Stimulated activated CD4-positive, alpha-beta T cell treated with anti-CD3 and anti-CD28 coated beads, Interleukin-1b, Interleukin-23, amount 100 ng/mL, for 1 hour (primary cell): ENCODE results near the gene TRAM2.

Experiments
- DNase-seq, 2 donors: peaks; one replicate each; pipeline ENCODE4 v3.0.0-alpha.2; 2020; ENCODE audit warnings: low read depth in 2 of 2

TRAM2 gene

DNA sequence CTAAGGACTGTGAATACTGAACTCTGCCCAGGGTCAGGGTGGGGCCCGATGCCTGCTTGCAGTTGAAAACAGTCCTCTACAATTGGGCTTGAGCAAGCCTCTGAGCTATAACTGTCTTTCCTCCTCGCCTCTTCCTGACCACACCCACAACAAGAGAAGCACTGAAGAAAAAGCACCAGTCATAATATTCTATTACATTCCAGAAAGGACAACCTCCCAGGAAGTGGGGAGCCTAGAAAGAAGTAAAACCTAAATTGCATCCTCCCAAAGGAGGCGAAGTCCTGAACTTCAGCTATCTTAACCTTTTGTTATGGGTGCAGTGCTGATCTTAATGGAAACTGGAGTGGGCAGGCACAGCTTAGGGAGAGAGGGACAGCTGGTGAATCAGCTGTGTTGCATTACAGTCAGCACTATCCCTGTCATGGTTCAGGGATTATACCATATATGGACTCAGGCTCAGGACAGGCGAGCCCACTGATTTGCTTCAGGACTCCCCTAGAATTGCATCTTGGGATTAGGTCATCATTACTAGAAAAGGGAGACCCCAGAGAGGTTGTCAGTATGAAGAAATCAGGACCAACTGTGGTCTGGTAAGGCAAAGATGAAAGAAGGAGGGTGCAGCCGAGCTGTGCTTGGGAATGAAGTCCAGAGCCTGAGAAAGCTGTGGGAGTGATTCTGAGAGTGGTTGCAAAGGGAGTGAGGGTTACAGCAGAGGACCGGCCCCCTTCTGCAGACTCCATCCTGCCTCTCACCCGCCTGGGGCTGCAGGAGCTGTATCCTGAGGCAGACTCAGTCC, 18.3 kb upstream of the TRAM2 start:
- DNase-seq = no peak

GRCh38 chr6:52594221-52594620, 17.4 kb upstream of the TRAM2 start:
- no peak for DNase-seq

GRCh38 chr6:52591832-52592231, 15.0 kb upstream of the TRAM2 start:
- DNase-seq = no peak

DNA sequence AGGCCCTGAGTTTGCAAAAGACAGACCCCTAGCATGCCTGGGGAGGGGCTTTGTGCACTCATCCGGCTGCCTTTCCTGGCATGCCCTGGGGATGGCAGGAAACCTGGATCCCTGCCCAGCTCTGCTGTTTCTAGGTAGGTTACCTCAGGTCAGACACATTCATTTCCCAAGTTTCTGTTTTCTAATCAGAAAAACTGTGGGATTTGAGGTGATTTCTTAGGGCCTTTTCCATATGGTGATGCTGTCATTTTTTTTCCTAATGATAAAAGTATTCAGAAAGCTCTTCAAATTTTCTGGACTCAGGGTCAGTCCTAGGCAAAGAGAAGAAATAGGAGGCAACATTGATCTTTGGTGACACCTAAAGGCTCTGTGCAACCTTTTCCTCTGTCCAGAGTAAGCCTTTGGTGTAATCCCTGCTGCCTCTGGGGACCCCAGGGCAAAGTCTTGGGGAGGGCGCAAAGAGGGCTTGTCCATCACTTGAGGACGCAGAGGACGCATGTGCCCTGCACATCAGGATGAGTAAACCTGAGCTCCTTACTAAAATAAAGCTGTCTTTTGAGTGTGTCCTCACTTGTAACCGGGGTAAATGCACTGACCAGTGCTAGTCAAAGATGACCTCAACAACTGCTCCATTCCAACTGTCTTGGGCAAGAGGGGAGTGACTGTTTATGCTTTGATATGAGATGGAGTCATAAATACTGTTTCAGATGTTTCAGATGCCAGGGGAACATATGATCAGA, 13.5 kb upstream of the TRAM2 start:
- no peak for DNase-seq

DNA sequence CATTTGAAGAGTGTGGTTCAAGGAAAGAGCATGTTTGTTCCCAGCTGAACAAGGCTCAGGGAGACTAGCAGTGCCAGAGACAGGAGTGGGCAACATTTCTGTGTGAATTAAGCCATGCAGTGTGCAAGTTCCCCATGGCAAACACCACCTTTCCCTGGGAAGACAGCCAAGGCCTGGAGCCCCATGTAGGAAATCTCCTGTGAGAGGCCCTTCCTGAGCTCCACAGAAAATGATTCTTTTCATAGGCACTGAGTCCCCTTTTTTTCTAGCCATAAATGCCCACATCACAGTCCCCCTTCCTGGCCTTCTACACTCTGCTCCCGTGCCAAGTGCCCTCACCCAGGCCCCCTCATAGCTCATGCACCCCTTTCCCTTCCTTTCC, 11.8 kb upstream of the TRAM2 start:
- DNase-seq = no peak

- no peak for DNase-seq
Observed at GRCh38 chr6:52588087-52588709, 11.3 kb upstream of the TRAM2 start.

- DNase-seq = no peak
Observed at GRCh38 chr6:52587001-52587400, 10.1 kb upstream of the TRAM2 start.

GRCh38 chr6:52584203-52584602, 7.3 kb upstream of the TRAM2 start:
- no peak for DNase-seq

DNA sequence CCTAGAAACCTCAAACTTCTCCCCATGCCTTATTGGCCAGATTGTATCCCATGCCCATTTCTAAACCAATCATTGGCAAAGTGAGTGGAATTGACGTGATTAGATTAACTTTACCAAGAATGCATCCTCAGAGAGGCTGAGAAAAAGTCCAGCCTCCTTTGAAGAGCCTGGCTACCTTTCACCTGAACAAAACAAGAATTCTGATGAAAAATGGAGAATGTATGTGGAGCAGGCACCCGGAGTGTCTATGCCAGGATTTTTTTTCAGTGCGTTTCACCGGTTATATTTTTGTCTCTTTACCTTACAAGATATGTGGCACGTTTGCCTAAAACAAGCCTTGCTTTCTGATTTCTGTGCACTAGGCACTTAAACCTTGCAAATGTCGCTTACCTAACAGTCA, 6.1 kb upstream of the TRAM2 start:
- DNase-seq = no peak

- DNase-seq = no peak
Observed at GRCh38 chr6:52582446-52582845, 5.6 kb upstream of the TRAM2 start.

- no peak for DNase-seq
Observed at GRCh38 chr6:52580905-52581304, 4.0 kb upstream of the TRAM2 start.

GRCh38 chr6:52579006-52579660, 2.3 kb upstream of the TRAM2 start:
- no peak for DNase-seq

GRCh38 chr6:52577778-52578463, 1.1 kb upstream of the TRAM2 start:
- no peak for DNase-seq

GRCh38 chr6:52576392-52577021, 353 bp downstream of the TRAM2 start:
- DNase-seq = peak in 1 of 2 donors; percentile 28

DNA sequence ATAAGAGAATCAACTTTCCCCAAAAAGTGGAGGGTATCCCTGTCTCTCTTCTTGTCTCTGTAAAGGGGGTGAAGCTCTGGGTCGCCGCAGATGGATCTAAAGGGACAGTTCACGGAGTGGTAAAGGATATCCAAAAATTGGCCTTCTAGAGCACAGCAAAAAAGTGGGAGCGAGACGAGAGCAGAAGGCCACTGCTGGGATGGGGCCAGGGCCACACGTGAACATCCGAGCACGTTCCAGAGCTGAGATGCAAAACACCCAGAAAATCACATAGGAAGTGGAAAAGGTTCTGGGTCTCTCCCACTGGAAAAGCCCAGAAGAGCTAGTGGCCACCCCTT, 837 bp downstream of the TRAM2 start:
- no peak for DNase-seq

GRCh38 chr6:52575502-52575892, 1.4 kb downstream of the TRAM2 start:
- DNase-seq = no peak

GRCh38 chr6:52574709-52575501, 2.0 kb downstream of the TRAM2 start:
- no peak for DNase-seq

GRCh38 chr6:52573295-52573694, 3.6 kb downstream of the TRAM2 start:
- no peak for DNase-seq

DNA sequence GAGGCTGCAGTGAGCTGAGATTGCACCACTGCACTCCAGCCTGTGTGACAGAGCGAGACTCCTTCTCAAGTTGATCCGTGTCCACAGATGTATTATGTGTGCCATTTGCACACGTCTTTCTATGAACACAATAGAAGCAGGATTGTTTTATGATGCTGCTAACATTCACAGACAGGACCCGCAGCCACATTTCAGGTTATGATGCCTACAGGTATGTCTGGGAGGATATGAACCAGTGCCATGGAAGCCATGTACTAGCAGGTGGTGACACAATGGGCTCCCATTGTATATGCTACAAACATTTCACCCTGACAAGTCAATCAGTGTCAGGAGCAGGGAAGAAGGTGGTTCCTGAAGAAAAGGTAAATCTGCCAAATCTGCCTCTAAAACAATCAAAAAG, 4.3 kb downstream of the TRAM2 start:
- DNase-seq = no peak

DNA sequence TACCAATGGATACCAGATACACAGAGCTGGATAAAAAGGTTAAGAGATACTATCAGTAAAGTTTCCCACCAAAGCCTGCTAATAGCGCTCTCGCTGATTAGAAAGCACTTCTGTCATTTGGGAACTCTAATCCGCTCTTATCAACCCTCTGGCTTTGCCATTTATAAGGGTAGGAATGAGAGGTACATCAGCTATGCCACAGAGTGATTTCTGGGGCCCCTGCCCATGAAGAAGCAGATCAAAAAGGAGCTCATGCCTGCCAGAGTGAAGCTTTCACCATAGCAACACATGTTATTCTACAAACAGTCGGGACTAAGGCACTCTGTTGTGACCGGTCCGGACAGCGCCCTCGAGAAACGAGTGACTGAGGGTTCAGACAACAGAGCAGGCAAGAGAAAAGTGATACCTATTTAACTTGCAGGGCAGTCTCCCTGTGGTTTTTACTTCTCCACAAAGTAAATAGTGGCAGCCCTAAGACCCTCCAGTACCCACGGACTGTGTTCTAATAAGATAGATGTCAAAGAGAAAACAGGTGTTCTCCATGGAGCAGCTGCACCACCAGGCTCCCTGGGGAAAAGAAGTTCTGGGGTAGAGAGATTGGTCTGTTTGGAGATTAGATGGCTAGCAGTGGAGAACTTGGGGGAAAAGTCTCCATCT, 5.6 kb downstream of the TRAM2 start:
- no peak for DNase-seq
